Parathyroid adenoma (tissue), 2 donors: Measurements from ENCODE around the gene MAPK7.
"Not testable (repeated sequence)": the region's sequence is repeated elsewhere in the genome, so short reads cannot be mapped to it uniquely, and the experiment has no call there.

ENCODE experiments used
- H2AFZ ChIP-seq: fragments of 300-600 bp; sonication (generic); one replicate; pipeline ENCODE4 v1.7.0; 2017; ENCODE audit warnings: antibody characterized with exemption, mild to moderate bottlenecking
- H3K27ac ChIP-seq: fragments of 300-600 bp; sonication (generic); one replicate; pipeline ENCODE4 v1.7.0; 2017
- H3K27me3 ChIP-seq: fragments of 300-600 bp; sonication (generic); one replicate; pipeline ENCODE4 v1.7.0; 2017; ENCODE audit warnings: low read length; ENCODE audit not compliant: control insufficient read depth, insufficient read depth
- H3K36me3 ChIP-seq: fragments of 300-600 bp; sonication (generic); one replicate; pipeline ENCODE4 v1.7.0; 2017; ENCODE audit warnings: low read length; ENCODE audit not compliant: control insufficient read depth, insufficient read depth
- H3K4me1 ChIP-seq: fragments of 300-600 bp; sonication (generic); one replicate; pipeline ENCODE4 v1.7.0; 2017; ENCODE audit warnings: control low read depth
- H3K4me2 ChIP-seq: fragments of 300-600 bp; sonication (generic); one replicate; pipeline ENCODE4 v1.7.0; 2017; ENCODE audit warnings: low read length
- H3K4me3 ChIP-seq: fragments of 300-600 bp; sonication (generic); one replicate; pipeline ENCODE4 v1.7.0; 2017; ENCODE audit warnings: low read depth, low read length
- H3K79me2 ChIP-seq: fragments of 300-600 bp; sonication (generic); one replicate; pipeline ENCODE4 v1.7.0; 2017; ENCODE audit warnings: control low read depth
- H3K9ac ChIP-seq: fragments of 300-600 bp; sonication (generic); one replicate; pipeline ENCODE4 v1.7.0; 2017; ENCODE audit warnings: mild to moderate bottlenecking
- H3K9me3 ChIP-seq: fragments of 300-600 bp; sonication (generic); one replicate; pipeline ENCODE4 v1.7.0; 2017; ENCODE audit warnings: low read length; ENCODE audit not compliant: control insufficient read depth
- TF ChIP-seq, protein P1 (sequence below): fragments of 300-600 bp; sonication (generic); IDR thresholded peaks from one replicate; pipeline ENCODE4 v1.7.0; 2017; ENCODE audit warnings: antibody characterized with exemption, mild to moderate bottlenecking
- donor health status: primary hyperparathyroidism.

Gene MAPK7

DNA sequence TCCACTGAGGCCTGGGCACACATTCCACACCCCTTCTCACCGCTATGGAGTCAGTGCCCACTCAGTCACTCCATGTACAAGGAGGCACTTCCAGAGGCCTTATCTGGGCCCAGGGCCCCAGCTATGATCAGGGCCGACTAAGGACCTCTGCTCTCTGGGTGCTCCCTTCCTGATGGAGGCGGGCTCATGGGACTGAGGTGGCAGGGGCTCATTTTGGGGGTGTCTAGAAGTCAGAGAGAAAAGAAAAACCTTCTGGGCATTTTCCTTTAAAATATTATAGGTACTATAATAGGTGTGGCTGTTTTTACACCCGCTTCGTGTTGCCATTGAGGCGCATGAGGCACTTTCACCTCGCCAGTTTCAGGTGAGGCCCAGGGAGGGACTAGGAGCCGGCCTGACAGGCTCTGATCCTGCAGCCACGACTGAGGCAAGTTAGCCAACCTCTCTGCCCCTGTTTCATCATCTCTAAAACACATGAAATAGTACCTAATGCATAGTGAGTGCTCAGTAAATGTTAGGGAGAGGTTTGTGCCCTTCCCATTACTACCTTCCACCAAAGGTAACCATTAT is 30.1 kb upstream of the MAPK7 start:
- Histone ChIP-seq H3K36me3 (no peaks in the 10 kb centered on the region), H3K4me1 (no peaks in the 10 kb centered on the region), H3K79me2 (no peaks in the 10 kb centered on the region), H3K9me3 (no peaks in the 10 kb centered on the region), H3K27ac (no peak overlapping the region), H2AFZ (no peak overlapping the region), H3K4me3 (no peak overlapping the region), H3K27me3 (no peaks in the 10 kb centered on the region), H3K9ac (no peak overlapping the region), H3K4me2 (no peak overlapping the region)
- TF ChIP-seq, protein P1, sequence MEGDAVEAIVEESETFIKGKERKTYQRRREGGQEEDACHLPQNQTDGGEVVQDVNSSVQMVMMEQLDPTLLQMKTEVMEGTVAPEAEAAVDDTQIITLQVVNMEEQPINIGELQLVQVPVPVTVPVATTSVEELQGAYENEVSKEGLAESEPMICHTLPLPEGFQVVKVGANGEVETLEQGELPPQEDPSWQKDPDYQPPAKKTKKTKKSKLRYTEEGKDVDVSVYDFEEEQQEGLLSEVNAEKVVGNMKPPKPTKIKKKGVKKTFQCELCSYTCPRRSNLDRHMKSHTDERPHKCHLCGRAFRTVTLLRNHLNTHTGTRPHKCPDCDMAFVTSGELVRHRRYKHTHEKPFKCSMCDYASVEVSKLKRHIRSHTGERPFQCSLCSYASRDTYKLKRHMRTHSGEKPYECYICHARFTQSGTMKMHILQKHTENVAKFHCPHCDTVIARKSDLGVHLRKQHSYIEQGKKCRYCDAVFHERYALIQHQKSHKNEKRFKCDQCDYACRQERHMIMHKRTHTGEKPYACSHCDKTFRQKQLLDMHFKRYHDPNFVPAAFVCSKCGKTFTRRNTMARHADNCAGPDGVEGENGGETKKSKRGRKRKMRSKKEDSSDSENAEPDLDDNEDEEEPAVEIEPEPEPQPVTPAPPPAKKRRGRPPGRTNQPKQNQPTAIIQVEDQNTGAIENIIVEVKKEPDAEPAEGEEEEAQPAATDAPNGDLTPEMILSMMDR, result no peak

DNA sequence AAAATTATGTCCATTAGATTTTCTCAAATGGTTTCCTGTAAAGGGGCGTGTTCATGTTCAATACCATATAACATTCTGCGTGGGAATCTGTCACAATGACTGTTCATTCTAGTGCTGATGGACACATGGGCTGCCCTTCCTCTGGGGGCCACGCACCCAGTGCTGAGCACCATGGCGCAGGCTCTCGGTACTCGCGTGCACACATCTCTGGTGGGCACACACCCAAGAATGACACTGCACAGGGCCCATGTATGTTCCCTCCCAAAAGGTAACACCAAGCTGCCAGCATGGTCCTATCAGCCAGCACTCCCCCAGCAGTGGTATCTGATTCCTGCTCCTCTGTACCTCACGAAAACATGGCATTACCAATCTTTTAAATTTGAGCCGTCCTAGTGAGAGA is 29.5 kb upstream of the MAPK7 start:
- Histone ChIP-seq H3K4me2 (no peak overlapping the region), H3K27ac (no peak overlapping the region)
- TF ChIP-seq, protein P1, result no peak

DNA sequence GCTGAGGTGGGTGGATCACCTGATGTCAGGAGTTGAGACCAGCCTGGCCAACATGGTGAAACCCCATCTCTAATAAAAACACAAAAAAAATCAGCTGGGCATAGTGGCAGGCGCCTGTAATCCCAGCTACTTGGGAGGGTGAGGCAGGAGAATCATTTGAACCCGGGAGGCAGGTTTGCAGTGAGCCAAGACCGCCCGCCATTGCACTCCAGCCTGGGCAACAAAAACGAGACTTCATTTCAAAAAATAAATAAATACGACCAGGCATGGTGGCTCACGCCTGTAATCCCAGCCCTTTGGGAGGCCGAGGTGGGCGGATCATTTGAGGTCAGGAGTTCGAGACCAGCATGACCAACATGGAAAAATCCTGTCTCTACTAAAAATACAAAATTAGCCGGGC is 24.9 kb upstream of the MAPK7 start:
- not testable (repeated sequence) for H3K36me3 ChIP-seq, H3K4me2 ChIP-seq, H3K9me3 ChIP-seq, H3K79me2 ChIP-seq, H3K4me1 ChIP-seq, H3K9ac ChIP-seq, H3K27ac ChIP-seq, H2AFZ ChIP-seq, H3K27me3 ChIP-seq, H3K4me3 ChIP-seq

More for the DNA sequence above, 29.5 kb upstream of the MAPK7 start:
- Histone ChIP-seq H3K9me3 (no peaks in the 10 kb centered on the region), H3K27me3 (no peaks in the 10 kb centered on the region), H3K36me3 (no peaks in the 10 kb centered on the region), H3K9ac (no peak overlapping the region), H3K4me1 (no peaks in the 10 kb centered on the region), H3K79me2 (no peaks in the 10 kb centered on the region), H2AFZ (no peak overlapping the region), H3K4me3 (no peak overlapping the region)

DNA sequence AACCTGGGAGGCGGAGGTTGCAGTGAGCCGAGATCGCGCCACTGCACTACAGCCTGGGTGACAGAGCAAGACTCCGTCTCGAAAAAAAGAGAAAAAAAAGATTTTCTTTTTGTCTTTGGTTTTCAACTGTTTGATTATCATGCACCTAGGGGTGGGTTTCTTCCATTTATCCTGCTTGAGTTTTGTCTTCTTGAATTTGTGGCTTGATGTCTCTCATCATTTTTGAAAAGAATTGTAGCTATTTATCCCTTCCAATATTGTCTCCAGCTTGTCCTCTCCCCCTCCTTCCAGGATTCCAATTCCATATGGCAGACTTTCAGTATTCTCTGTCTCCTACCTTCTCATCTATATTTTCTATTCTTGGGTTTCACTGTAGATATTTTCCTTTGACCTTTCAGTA is 23.6 kb upstream of the MAPK7 start:
- Histone ChIP-seq H3K4me2 (no peak overlapping the region), H3K4me1 (no peaks in the 10 kb centered on the region), H3K9me3 (no peaks in the 10 kb centered on the region), H3K9ac (no peak overlapping the region), H3K27ac (no peak overlapping the region), H3K4me3 (no peak overlapping the region), H2AFZ (no peak overlapping the region), H3K79me2 (no peaks in the 10 kb centered on the region), H3K36me3 (no peaks in the 10 kb centered on the region), H3K27me3 (no peaks in the 10 kb centered on the region)
- TF ChIP-seq, protein P1, result no peak

DNA sequence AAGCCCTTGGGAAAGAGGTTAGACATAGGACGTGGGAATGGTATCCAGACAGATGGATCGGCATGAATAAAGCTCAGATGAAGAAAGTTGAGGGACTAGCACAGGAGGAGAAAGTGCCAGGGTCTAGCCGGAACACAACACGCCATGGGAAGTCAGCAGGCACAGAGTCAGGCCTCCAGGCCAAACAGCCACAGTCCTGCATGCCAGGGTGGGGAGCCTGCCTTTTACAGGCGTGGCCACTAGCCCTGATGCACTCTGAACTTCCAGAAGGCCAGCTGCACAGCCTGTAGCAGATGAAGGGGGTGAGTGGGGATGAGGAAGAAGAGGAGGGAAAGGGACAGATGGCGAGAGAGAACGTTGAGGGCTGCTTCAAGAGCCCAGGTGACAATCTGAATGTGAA is 20.9 kb upstream of the MAPK7 start:
- H3K27me3 ChIP-seq, result no peaks in the 10 kb centered on the region
- no peak overlapping the region for H3K4me3 ChIP-seq
- no peaks in the 10 kb centered on the region for H3K9me3 ChIP-seq
- H3K9ac ChIP-seq, result no peak overlapping the region
- no peaks in the 10 kb centered on the region for H3K36me3 ChIP-seq
- H3K27ac ChIP-seq, result no peak overlapping the region
- H3K79me2 ChIP-seq, result peaks cover 5% of the 10 kb centered on the region
- H3K4me2 ChIP-seq, result no peak overlapping the region
- H3K4me1 ChIP-seq, result peaks cover 8% of the 10 kb centered on the region
- TF ChIP-seq, protein P1, result no peak
- no peak overlapping the region for H2AFZ ChIP-seq
